NCI-H524 (cell line): ENCODE measurements around the gene GPR37L1.
"Not testable (repeated sequence)": the region's sequence is repeated elsewhere in the genome, so short reads cannot be mapped to it uniquely, and the experiment has no call there.

Experiments used
- DNase-seq, 2 experiments: peaks; one replicate each; lab custom pipeline; 2025; lab: John Stamatoyannopoulos, UW

Gene GPR37L1

GRCh38 chr1:202154766-202155477, 32.2 kb downstream of the GPR37L1 start:
- peak; percentile 62 to 84 for DNase-seq

DNA sequence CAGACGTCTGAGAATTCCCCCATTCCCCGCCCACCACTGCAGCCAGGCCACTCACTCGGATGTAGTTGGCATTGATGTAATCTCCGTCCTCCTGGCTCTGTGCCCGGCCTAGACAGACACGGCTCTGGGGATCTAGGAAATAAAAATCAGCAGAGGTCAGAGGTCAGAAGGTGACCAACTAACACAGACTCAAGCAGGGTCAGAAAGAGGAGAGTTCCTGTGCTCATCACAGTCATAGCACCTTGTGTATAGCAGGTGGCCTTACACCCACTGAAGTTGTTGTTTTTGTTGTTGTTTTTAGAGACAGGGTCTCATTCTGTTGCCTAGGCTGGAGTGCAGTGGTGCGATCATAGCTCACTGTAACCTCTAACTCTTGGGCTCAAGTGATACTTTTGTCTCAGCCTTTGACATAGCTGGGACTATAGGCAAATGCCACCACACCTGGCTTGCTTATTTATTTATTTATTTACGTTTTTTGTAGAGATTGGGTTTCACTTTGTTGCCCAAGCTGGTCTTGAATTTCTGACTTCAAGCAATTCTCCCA, 32.8 kb downstream of the GPR37L1 start:
- DNase-seq, result no peak

GRCh38 chr1:202156590-202156989, 33.9 kb downstream of the GPR37L1 start:
- DNase-seq, result no peak

DNA sequence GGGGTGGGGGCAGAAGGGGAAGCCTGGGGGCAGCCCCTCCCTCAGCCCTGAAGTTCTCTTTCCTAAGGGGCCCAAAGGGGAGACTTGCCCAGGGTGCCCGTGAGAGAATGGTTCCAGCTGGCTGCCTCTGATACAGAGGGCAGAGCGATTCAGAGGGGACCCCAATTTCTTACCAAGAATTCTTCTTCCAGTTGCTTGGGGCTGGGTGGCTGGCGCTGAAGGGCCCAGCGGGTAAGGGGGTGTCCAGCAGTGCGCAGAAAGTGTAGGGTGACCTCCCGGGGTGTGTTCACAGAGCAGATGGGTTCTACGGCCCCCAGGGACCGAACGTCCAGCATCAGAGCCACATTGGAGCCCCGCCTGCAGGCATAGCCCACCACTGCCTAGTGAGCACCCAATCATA, 35.2 kb downstream of the GPR37L1 start:
- no peak for DNase-seq

- no peak for DNase-seq
These were observed 36.3 kb downstream of the GPR37L1 start for GRCh38 chr1:202158810-202159533.

DNA sequence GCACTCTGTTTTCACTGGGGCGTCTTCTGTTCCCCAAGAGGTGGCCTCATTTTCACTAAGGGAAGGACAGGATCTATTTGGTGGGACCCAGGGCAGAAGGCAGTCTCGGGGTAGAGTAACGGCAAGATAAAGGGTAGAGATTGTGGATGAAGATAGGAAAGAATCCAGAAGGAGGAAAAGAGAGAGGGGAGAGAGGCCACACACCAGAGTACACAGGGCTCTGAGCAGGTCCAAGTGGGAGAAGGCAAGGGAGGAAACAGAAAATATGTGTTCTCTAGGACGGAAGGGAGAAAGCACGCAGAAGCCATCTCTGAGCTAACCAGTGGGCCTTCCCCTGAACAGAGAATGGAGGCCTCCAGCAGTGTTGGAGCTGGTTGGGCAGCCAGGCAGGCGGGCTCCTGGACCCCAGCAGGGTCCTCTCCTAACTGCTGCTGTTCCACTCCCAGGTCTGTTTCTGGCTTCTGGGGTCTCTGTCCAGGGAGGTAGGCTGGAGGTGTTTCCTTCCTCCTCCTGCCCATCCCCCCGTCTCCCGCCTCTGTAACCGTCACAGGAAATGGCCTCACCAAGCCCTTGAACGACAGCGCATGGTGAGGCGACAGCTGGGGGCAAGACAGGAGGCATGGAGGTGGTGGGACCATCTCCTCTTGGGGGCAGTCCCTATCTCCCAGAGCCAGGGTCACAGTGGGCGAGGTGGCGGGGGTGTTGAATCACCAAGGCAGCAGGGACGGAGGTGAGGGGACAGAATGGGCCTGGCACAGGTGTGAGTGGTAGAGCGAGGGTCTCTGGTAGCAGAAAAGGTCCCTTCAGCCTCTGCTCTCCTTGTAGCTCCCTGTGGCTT, 37.0 kb downstream of the GPR37L1 start:
- no peak for DNase-seq

- no peak for DNase-seq
These were observed 37.7 kb downstream of the GPR37L1 start, which contains the start of gene PTPN7 for GRCh38 chr1:202160377-202160940. PTPN7 (minus strand) TSS chr1:202160602; CDS start chr1:202159402, 1,200 bp downstream.

- DNase-seq, result no peak
These were observed 38.7 kb downstream of the GPR37L1 start for GRCh38 chr1:202161151-202162046.

GRCh38 chr1:202162047-202162417, 39.3 kb downstream of the GPR37L1 start:
- DNase-seq, result no peak

DNA sequence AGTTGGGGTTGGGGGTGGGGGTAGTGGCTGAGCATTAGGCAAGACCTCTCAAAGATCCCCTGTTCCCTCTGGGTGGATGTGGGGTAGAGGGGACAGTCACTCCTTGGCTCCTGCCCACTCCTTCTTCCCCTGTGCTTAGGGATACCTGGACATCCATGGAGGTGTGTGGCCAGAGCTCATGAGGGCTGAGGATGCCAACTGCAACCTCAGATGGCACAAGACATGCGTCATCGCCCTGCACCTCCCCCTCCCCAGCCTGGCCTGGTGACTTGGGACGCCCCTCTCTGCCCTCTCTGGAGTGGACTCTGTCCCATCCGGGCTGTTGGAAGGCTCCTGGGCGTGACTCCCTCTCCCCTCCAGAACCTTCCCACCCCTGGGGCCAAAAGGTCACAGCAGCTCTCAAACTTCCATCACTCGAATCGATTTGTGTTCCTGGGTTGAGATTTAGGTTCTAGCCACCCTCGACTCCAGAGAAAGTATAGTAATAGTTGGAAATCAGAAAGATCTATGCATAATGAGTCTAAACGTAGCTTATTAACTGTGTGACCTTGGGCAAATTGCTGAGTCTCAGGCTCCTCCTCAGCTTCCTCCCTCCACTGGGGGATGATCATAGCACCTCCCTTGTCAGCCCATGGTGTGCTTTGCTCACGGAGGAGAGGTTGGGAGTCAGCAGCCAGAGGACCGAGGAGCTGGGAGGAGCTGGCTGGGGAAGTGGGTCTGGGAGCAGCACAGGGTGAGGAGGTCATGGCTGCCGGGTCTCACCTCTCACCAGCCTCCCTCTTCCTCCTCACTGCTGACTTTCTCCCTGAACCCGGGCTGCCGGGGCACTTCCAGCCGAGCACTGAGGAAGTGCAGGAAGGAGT, 39.9 kb downstream of the GPR37L1 start:
- no peak for DNase-seq

DNA sequence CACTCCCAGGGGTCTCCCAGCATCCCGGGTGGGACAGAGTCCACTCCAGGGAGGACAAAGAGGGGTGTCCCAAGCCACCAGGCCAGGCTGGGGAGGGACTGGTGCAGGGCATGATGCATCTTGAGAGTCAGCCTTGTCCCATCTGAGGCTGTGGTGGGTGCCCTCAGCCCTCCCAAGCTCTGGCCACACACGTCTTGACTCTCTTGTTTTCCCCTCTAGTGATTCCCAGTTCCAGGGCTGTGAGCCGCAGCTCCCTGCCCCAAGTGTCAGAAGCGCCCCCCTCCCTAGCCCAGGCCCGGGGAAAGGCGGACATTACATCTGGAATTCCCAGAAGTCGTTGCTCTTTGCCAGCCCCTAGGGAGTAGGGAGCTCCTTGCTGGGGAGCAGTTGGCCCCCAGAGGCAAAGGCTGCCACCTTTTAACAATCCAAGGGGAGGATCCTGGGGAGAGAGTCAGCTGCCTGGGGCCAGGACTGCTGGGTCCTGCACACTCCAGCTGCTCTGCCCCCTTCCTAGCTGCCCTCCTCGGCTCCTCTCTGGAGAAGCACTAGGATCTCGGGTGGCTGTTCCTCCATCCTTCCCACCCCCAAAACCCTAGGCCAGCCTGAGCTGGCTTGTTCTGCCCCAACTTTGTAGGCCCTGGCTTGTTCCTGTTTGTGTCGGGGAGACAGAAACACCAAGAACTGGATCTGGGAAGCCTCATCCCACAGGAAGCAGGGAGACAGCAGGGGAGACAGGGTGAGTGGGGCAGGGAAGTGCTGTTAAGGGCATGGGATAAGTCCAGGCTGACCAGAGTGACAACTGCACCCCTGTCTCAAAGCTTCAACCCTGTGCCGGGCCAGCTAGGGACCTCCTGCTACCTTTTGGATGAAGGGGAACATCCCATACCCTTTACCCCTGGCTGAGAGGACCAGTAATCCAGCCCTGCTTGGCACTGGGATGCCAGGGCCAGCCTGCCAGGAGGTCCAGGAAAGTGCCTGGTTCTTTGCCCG, 40.9 kb downstream of the GPR37L1 start:
- DNase-seq, result no peak

GRCh38 chr1:202164271-202165037, 41.7 kb downstream of the GPR37L1 start:
- DNase-seq, result no peak

DNA sequence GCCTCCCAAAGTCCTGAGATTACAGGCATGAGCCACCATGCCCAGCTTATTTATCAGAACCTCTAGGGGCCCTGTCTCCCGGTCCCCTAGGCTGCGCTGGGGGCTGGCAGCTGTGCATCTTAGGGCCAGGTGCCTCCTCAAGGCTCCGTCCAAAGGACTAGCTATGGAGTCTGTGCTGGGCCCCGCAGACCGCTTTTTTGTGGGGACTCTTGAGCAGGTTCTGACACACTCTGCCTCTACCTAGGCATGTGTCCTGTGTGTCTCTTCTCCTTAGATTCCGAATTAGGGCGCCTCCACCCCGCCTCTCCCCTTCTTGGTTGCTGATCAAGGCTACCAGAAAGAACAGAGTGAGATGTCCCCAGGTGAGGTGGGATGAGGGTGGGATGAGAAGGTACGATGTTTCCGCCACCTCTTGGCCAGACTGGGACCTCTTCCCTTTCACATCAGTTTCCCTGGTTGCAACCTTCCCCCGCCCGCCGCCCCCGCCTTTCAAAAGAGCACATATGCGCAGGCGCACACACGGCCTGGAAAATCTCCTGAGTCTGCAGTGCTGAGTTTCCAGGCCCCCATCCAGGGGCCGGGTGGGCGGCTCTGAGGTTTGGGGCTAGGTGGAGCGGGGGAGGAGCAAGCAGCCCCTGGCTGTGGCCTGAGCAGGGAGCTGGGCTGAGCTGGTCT, 42.7 kb downstream of the GPR37L1 start:
- DNase-seq, result no peak

DNA sequence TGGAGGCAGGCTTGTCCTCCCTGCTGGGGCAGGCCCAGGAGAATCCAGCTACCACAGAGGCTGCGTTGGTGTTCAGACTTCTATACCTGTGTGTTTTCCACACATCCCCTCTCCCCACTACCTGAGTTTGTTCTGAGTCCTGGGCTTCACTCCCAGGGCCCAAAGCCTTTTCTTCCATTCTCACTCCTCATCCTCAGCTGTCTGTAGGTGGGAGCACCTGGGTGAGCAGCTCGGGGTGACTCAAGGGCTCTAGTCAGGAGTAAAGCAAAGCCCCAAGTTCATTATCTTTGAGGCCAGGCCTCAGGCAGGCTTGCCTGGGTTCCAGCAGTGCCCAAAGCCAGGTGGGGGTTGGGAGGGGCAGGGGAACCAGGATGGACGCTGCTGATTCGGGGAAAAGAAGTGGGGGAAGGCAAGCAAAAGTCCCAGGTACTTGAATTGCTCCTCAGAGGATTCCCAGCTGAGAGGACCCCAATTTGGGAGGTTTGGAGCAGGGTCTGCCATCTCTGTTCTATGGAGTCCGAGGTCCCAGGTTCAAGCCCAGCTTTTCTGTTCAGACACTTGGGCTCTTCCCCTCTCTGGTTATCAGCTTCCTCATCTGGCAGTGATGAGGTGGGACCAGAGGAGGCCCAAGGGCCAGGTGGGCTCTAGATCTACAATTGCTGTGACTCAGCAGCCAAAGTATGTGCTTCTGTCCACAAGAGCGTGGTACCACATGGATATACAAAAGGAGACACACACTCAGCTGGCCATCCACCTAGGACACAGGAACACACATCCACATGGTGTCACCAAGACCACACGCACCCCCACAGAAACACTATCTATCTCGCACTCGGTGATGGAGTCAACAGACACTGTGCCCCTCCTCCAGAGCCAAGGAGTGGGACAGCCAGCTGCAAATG, 43.5 kb downstream of the GPR37L1 start:
- DNase-seq, result no peak

DNA sequence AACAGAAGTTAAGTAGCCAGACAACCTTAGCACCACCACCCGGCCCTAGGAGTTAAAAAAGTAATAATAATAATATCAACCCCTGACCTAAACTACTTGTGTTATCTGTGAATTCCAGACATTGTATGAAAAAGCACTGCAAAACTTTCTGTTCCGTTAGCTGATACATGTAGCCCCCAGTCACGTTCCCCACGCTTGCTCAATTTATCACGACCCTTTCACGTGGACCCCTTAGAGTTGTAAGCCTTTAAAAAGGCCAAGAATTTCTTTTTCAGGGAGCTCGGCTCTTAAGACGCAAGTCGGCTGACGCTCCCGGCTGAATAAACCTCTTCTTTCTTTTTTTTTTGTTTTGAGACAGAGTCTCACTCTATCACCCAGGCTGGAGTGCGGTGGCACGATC, 44.3 kb downstream of the GPR37L1 start:
- not testable (repeated sequence) for DNase-seq

- DNase-seq, result peak; percentile 74 to 89
These were observed 45.1 kb downstream of the GPR37L1 start for GRCh38 chr1:202167708-202168415.
